Ishikawa (cell line): ENCODE measurements around the gene NRCAM.

ENCODE experiments used
- CEBPB ChIP-seq: IDR thresholded peaks from 2 replicates; pipeline ENCODE4 v1.6.1; 2012
- CREB1 ChIP-seq: IDR thresholded peaks from 2 replicates; pipeline ENCODE4 v1.6.1; 2012; ENCODE audit warnings: low read depth
- EGR1 ChIP-seq: IDR thresholded peaks from 2 replicates; pipeline ENCODE4 v1.6.1; 2012
- EP300 ChIP-seq: IDR thresholded peaks from 2 replicates; pipeline ENCODE4 v1.6.1; 2012; ENCODE audit warnings: borderline replicate concordance
- NFIC ChIP-seq: IDR thresholded peaks from 2 replicates; pipeline ENCODE4 v1.6.1; 2012
- RAD21 ChIP-seq: IDR thresholded peaks from 2 replicates; pipeline ENCODE4 v1.6.1; 2012; ENCODE audit warnings: low read depth
- REST ChIP-seq: IDR thresholded peaks from 2 replicates; pipeline ENCODE4 v1.6.1; 2012; ENCODE audit warnings: low read depth, mild to moderate bottlenecking
- TAF1 ChIP-seq: IDR thresholded peaks from 2 replicates; pipeline ENCODE4 v1.6.1; 2012; ENCODE audit warnings: low read depth, mild to moderate bottlenecking
- TCF12 ChIP-seq: IDR thresholded peaks from 2 replicates; pipeline ENCODE4 v1.6.1; 2012; ENCODE audit warnings: low read depth
- TEAD4 ChIP-seq: IDR thresholded peaks from 2 replicates; pipeline ENCODE4 v1.6.1; 2012
- YY1 ChIP-seq: IDR thresholded peaks from 2 replicates; pipeline ENCODE4 v1.6.1; 2012; ENCODE audit warnings: low read depth
- ZBTB7A ChIP-seq: IDR thresholded peaks from 2 replicates; pipeline ENCODE4 v1.6.1; 2012; ENCODE audit warnings: low read depth
- TF ChIP-seq, protein P1 (sequence below): IDR thresholded peaks from 2 replicates; pipeline ENCODE4 v1.6.1; 2012
- TF ChIP-seq, protein P2 (sequence below): IDR thresholded peaks from 2 replicates; pipeline ENCODE4 v1.6.1; 2012

DNA sequence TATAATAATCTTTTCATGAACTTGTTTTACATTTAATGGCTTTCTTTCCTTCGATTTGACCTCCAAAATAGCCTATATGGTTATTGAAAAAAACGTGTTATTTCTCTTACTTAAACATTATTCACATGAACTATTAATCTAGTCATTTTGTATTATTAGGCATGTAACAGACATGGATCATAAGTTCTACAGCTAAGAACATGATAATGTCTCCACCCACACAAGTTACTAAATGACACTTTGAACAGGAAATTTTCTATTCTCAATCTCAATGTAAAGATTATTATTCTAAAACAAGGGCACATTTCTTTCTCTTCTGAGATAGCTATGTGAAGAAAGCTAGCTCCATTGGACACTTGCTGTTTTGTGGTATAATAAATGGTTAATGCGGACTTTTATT lies 336.0 kb downstream of the NRCAM start:
- TF ChIP-seq EGR1, result no peak
- TF ChIP-seq REST, result no peak
- TF ChIP-seq, protein P1, sequence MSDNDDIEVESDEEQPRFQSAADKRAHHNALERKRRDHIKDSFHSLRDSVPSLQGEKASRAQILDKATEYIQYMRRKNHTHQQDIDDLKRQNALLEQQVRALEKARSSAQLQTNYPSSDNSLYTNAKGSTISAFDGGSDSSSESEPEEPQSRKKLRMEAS, result no peak
- TF ChIP-seq EP300, result no peak
- TF ChIP-seq TAF1, result no peak
- no peak for TF ChIP-seq YY1
- TF ChIP-seq, protein P2, sequence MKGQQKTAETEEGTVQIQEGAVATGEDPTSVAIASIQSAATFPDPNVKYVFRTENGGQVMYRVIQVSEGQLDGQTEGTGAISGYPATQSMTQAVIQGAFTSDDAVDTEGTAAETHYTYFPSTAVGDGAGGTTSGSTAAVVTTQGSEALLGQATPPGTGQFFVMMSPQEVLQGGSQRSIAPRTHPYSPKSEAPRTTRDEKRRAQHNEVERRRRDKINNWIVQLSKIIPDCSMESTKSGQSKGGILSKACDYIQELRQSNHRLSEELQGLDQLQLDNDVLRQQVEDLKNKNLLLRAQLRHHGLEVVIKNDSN, result no peak
- no peak for TF ChIP-seq CEBPB
- TF ChIP-seq NFIC, result no peak
- TF ChIP-seq TEAD4, result no peak
- no peak for TF ChIP-seq TCF12
- TF ChIP-seq CREB1, result no peak
- TF ChIP-seq RAD21, result no peak
- no peak for TF ChIP-seq ZBTB7A
